GM06990 (cell line): Measurements from ENCODE around the gene CSRP1.
"Not testable (repeated sequence)": the region's sequence is repeated elsewhere in the genome, so short reads cannot be mapped to it uniquely, and the experiment has no call there.

Source experiments
- DNase-seq: peaks from one replicate; pipeline ENCODE4 v3.0.0-alpha.2; 2011; ENCODE audit not compliant: insufficient read length; ENCODE audit errors: extremely low read depth
- H3K27me3 ChIP-seq: replicated peaks from 2 replicates; pipeline ENCODE4 v1.6.0; 2011; ENCODE audit warnings: low read length; ENCODE audit not compliant: control insufficient read depth, insufficient read depth
- H3K36me3 ChIP-seq: 2 replicates; pipeline ENCODE4 v1.5.1; 2011; ENCODE audit warnings: low read length; ENCODE audit not compliant: control insufficient read depth, insufficient read depth
- H3K4me3 ChIP-seq: replicated peaks from 2 replicates; pipeline ENCODE4 v1.5.1; 2011; ENCODE audit warnings: low read depth, mild to moderate bottlenecking, control low read depth, low read length
- CTCF ChIP-seq: IDR thresholded peaks from 2 replicates; pipeline ENCODE4 v1.5.1; 2011; ENCODE audit warnings: low read length, control low read depth, mild to moderate bottlenecking, inconsistent platforms; ENCODE audit not compliant: insufficient read depth, poor library complexity, severe bottlenecking

Gene CSRP1

DNA sequence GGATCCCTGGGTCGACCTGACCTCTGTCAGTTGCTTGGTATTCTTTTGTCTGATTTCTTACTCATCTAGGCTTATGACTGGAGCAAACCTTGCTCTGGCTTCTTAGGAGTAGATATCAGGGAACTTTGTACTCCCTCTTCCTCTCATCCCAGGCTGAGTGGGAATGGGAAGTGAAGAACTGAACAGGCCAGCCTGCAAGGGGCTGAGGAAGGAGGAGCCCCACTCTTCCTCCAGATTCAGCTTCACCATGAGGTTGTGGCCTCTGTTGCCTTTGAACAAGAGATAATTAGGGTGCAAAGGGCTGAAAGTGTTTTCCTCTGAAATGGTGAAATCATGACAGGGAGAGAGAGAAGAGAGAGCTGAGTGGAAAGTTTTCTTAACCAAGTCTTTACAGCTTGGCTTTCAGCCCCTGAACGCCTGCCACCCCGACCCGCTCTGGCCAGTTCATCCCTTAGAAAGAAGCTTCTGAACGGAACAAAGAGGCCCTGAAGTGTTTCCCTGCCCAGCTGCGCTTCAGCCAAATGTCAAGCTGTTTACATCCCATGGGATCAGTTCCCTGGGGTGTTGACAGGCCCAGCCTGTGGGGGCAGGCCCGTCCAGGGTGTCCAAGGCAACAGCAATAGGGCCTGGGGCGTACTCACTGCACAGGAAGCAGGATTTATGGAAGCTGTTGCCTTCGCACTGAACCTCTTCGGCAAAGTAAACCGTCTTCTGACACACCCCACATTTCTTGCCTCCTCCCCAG is 11.2 kb downstream of the CSRP1 start:
- DNase-seq, result no peak

GRCh38 chr1:201493757-201494617 is 12.9 kb downstream of the CSRP1 start:
- Histone ChIP-seq H3K36me3 (peaks cover 11% of the 10 kb centered on the region), H3K27me3 (no peaks in the 10 kb centered on the region), H3K4me3 (no peak overlapping the region)
- TF ChIP-seq CTCF, result no peak
- DNase-seq, result no peak

More for the DNA sequence above, 11.2 kb downstream of the CSRP1 start:
- peaks cover 10% of the 10 kb centered on the region for H3K36me3 ChIP-seq
- no peaks in the 10 kb centered on the region for H3K27me3 ChIP-seq
- H3K4me3 ChIP-seq, result no peak overlapping the region
- no peak for TF ChIP-seq CTCF

DNA sequence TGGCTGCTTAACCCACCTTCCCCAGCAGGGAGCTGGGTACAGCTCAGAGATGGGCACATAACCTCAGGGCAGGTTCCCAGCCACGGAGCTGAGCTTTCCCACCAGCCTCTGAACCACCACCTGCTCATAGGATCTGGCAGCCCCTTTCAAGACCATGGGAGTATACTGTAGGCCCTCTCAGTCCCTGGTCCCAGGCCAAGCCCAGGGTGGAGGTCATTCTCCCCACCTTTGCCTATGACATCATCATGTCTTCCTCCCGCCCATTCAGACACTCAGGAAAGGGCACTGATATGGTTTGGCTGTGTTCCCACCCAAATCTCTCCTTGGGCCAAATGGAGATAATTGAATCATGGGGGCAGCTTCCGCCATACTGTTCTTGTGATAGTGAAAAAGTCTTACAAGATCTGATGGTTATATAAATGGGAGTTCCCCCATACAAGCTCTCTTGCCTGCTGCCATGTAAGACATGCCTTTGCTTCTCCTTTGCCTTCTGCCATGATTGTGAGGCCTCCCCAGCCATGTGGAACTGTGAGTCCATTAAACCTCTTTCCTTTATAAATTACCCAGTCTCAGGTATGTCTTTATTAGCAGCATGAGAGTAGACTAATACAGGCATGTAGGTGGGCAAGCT is 13.8 kb downstream of the CSRP1 start:
- H3K36me3 ChIP-seq, result peaks cover 15% of the 10 kb centered on the region
- DNase-seq, H3K27me3 ChIP-seq, H3K4me3 ChIP-seq: not testable (repeated sequence)

- no peak overlapping the region for H3K4me3 ChIP-seq
- no peak for TF ChIP-seq CTCF
- no peak for DNase-seq
- H3K27me3 ChIP-seq, result no peaks in the 10 kb centered on the region
- H3K36me3 ChIP-seq, result peaks cover 17% of the 10 kb centered on the region
These were observed 14.9 kb downstream of the CSRP1 start for GRCh38 chr1:201491896-201492511.

GRCh38 chr1:201490708-201491131 is 16.2 kb downstream of the CSRP1 start:
- TF ChIP-seq CTCF, result no peak
- Histone ChIP-seq H3K27me3 (no peaks in the 10 kb centered on the region), H3K4me3 (no peak overlapping the region), H3K36me3 (peaks cover 19% of the 10 kb centered on the region)
- DNase-seq, result no peak
